Pancreas (tissue), 10 donors: ENCODE measurements around the gene ZC3HAV1L. TPM values are rescaled to one million over a fixed set of nuclear protein-coding genes. Genes with fewer than 3 reads are reported as not detected.
A peak's percentile ranks its signal among the peaks of the same experiment; 100 is the strongest.

Source experiments
- ATAC-seq, 4 donors: fragments of 200-7000 bp; cut with Tn5 transposase; one replicate each; pipeline versions ENCODE4 v1.8.0 to v1.9.1; 2020; ENCODE audit warnings: mild to moderate bottlenecking in 4 of 4, moderate library complexity in 4 of 4
- DNase-seq, 6 donors: peaks; one replicate each; pipeline ENCODE4 v3.0.0-alpha.2; 2020
- FAIRE-seq: peaks from 2 replicates; lab custom pipeline; 2012; peaks lifted over from hg19 to GRCh38; lab: Jason Lieb, UNC
- H3K27ac ChIP-seq, 4 donors: fragments of 200-600 bp; sonication (generic); 1 replicate in 3 of 4; 2 replicates in 1 of 4; pipeline versions ENCODE4 v1.5.0 to v1.8.0; 2020
- H3K27me3 ChIP-seq, 4 donors: fragments of 200-600 bp; one replicate each; pipeline ENCODE4 v1.8.0; 2021
- H3K36me3 ChIP-seq, 3 donors: fragments of 200-600 bp; sonication (generic) in 1 of 3; one replicate each; pipeline versions ENCODE4 v1.5.0 to v1.8.0; 2020 to 2021
- H3K4me1 ChIP-seq, 3 donors: fragments of 200-600 bp; one replicate each; pipeline ENCODE4 v1.8.0; 2021
- H3K4me3 ChIP-seq, 4 donors: fragments of 200-600 bp; sonication (generic) in 2 of 4; one replicate each; pipeline versions ENCODE4 v1.5.0 to v1.8.0; 2020 to 2021
- H3K9me3 ChIP-seq, 4 donors: fragments of 200-600 bp; one replicate each; pipeline ENCODE4 v1.8.0; 2021
- WGBS, 2 donors: extraction: QIAGEN DNeasy Blood & Tissue Kit; methylation state at CpG; one replicate each; pipeline ENCODE4 v1.1.7; 2013; 5-methylcytosine and 5-hydroxymethylcytosine counted together
- intact Hi-C, 3 donors: fragments of 100-400 bp; cut with DNase I; formaldehyde crosslinking; loops; one replicate each; pipeline versions ENCODE4 v1.11.1 to v1.14.2; 2022
- polyA plus RNA-seq, 2 donors: library from polyadenylated mRNA; stranded (reverse); fragments of 200-250 nt; gene quantifications; one replicate each; pipeline ENCODE4 v1.2.3, GENCODE V29; 2013
- total RNA-seq, 6 donors: library from RNA; stranded (reverse); fragmentation: NEBNext Ultra II Directional in 4 of 6; extraction: Animal tissue kit (Norgen Biotek cat#: 25700) in 4 of 6; gene quantifications; one replicate each; pipeline versions ENCODE4 v1.2.1 to v1.2.4, GENCODE V29; 2021 to 2023
- TF ChIP-seq, protein P1 (sequence below), 4 donors: fragments of 200-600 bp; sonication (generic) in 3 of 4; IDR thresholded peaks; one replicate each; pipeline versions ENCODE4 v1.5.0 to v1.8.0; 2021; ENCODE audit warnings: antibody characterized with exemption in 4 of 4
- donor health status: healthy with polysubstance abuse.
- donor health status: DM: no; HTN: no; CAD: no; lungs with moderate emphysema.
- donor health status: DM: no; HTN: no; CAD: no.
- donor health status: control.
- donor health status: control.
- donor health status: Bipolar disorder and iron deficiency.
- donor health status: DM: yes; HTN: yes; CAD: no.
- donor health status: DM: no; HTN: no; CAD: no.
- donor health status: DM: no; HTN: no; CAD: no.
- donor health status: DM: yes; HTN: yes; CAD: no.

Gene ZC3HAV1L, protein sequence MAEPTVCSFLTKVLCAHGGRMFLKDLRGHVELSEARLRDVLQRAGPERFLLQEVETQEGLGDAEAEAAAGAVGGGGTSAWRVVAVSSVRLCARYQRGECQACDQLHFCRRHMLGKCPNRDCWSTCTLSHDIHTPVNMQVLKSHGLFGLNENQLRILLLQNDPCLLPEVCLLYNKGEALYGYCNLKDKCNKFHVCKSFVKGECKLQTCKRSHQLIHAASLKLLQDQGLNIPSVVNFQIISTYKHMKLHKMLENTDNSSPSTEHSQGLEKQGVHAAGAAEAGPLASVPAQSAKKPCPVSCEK
- total RNA-seq, result 1 to 10 TPM; 1.2 to 5.7 (median 2.7) TPM
- under 1 TPM; 0.87 to 0.99 TPM for polyA plus RNA-seq

DNA sequence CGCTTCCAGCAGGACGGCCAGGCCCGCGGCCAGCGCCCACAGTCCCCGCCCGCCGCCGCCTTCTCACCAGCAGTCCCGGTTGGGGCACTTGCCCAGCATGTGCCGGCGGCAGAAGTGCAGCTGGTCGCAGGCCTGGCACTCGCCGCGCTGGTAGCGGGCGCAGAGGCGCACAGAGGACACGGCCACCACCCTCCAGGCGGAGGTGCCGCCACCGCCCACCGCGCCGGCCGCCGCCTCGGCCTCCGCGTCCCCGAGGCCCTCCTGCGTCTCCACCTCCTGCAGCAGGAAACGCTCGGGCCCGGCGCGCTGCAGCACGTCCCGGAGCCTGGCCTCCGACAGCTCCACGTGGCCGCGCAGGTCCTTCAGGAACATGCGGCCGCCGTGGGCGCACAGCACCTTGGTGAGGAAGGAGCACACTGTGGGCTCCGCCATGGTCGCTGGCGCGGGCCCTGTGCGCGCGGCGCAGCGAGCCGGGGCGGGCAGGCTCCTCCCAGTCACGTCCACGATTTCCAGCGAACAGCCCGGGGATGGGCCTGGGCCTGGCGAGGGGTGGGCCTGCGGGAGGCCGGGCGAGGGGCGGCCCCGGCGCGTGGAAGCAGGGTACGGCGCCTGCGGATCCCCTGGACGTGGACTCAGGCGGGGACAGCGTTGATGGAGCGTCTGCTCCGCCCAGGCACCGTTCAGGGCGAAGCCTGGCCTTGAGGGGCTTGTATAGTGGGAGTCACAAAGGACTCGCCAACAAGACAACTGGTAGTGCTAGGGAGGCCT is at the start of gene ZC3HAV1L:
TSS of gene ZC3HAV1L (minus strand) at position 457 of the 768 bp plus-strand sequence. CDS start at position 432, 25 bp downstream.
- Histone ChIP-seq H3K36me3 (no peaks in the 10 kb centered on the region), H3K27me3 (no peaks in the 10 kb centered on the region), H3K27ac (peak within 1 kb of the TSS in 3 of 4 donors; percentile 38 to 69 (median 61)), H3K4me3 (peak within 1 kb of the TSS; percentile 60 to 91 (median 70)), H3K9me3 (no peaks in the 10 kb centered on the region), H3K4me1 (peaks cover 0 to 7% (median 0%) of the 10 kb centered on the region in 3 donors)
- FAIRE-seq (no peak), ATAC-seq (peak; percentile 81 to 93 (median 88)), DNase-seq (peak; percentile 41 to 82 (median 65))
- 4 to 5% methylated on average over 73 to 82 of the region's 82 CpGs for WGBS, 2 donors
- intact Hi-C loops, result no loop called here
- TF ChIP-seq, protein P1, sequence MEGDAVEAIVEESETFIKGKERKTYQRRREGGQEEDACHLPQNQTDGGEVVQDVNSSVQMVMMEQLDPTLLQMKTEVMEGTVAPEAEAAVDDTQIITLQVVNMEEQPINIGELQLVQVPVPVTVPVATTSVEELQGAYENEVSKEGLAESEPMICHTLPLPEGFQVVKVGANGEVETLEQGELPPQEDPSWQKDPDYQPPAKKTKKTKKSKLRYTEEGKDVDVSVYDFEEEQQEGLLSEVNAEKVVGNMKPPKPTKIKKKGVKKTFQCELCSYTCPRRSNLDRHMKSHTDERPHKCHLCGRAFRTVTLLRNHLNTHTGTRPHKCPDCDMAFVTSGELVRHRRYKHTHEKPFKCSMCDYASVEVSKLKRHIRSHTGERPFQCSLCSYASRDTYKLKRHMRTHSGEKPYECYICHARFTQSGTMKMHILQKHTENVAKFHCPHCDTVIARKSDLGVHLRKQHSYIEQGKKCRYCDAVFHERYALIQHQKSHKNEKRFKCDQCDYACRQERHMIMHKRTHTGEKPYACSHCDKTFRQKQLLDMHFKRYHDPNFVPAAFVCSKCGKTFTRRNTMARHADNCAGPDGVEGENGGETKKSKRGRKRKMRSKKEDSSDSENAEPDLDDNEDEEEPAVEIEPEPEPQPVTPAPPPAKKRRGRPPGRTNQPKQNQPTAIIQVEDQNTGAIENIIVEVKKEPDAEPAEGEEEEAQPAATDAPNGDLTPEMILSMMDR (IDR thresholded peaks at IDR 0.05), result no peak

DNA sequence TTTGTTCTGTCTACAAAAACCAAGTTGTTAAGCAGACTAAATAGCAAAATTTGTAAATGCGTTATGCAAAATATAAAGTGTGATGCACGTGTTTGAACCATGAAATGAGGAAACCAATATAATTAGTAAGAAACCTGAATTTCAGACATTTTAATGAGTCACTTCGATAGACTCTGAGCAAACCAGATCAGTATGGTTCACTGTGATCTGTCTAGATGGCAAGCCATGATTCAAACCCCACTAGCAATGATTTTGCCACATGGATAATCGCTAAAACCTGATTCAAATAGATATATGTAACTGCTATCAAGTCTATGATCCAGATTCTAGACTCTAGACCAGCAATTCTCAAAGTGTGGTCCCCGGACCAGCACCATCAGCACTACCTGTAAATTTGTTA is 48.9 kb upstream of the ZC3HAV1L start:
- no peaks in the 10 kb centered on the region for H3K9me3 ChIP-seq
- intact Hi-C loops, result no loop called here
- ATAC-seq, result no peak
- FAIRE-seq, result no peak
- H3K4me1 ChIP-seq, result no peaks in the 10 kb centered on the region
- no peak overlapping the region for H3K27ac ChIP-seq
- TF ChIP-seq, protein P1 (IDR thresholded peaks at IDR 0.05), result no peak
- H3K36me3 ChIP-seq, result peaks cover 0 to 39% (median 4%) of the 10 kb centered on the region in 3 donors
- no peak for DNase-seq
- 92 to 95% methylated on average over 5 of the region's 5 CpGs for WGBS, 2 donors
- H3K27me3 ChIP-seq, result no peaks in the 10 kb centered on the region
- no peak overlapping the region for H3K4me3 ChIP-seq

DNA sequence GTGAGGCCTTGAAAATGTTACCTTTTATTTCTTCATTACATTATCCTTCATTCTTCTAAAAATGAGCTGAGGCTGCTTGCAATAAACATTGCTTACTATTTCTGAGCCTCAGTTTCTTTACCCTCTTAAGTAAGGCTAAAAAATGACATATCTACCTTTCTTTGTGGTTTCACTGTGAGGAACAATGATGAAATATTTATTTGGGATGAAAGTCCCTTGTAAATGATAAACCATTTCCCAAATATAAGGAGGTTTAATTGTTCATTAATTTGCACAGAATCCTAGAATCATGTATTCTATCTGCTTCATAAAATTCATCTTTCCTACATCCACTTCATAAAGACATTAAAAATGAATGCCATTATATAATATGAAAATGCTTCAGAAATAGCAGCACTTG is 45.7 kb upstream of the ZC3HAV1L start:
- H3K9me3 ChIP-seq, result no peaks in the 10 kb centered on the region
- ATAC-seq (no peak), FAIRE-seq (no peak), DNase-seq (no peak)
- H3K27me3 ChIP-seq, result no peaks in the 10 kb centered on the region
- H3K36me3 ChIP-seq, result peaks cover 0 to 42% (median 8%) of the 10 kb centered on the region in 3 donors
- TF ChIP-seq, protein P1 (IDR thresholded peaks at IDR 0.05), result no peak
- H3K4me3 ChIP-seq, result no peak overlapping the region
- H3K27ac ChIP-seq, result no peak overlapping the region
- no peaks in the 10 kb centered on the region for H3K4me1 ChIP-seq
- intact Hi-C loops, result no loop called here

DNA sequence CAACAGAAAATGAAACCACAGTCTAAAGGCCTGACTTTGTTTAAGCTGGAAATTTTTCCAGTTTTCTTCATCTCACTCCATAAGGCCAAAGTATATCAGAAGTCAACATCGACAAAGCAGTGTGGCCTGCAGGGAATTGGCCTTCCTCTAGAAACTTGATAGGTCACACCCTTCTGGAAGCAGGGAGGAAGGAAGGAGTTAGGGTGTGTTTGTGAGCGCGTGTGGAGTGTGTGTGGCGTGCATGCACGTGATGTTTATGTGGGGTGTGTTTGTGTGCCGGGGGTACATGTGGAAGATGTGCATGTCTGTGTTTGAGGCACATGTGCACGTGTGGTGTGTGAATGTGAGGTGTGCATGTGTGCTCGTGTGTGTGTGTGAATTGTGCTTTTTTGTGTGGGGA is 45.1 kb upstream of the ZC3HAV1L start:
- H3K27ac ChIP-seq, result no peak overlapping the region
- TF ChIP-seq, protein P1 (IDR thresholded peaks at IDR 0.05), result no peak
- H3K9me3 ChIP-seq, result no peaks in the 10 kb centered on the region
- H3K27me3 ChIP-seq, result no peaks in the 10 kb centered on the region
- WGBS, 2 donors, result 83% methylated on average over 8 of the region's 8 CpGs
- intact Hi-C loops, result no loop called here
- no peak for ATAC-seq
- no peaks in the 10 kb centered on the region for H3K4me1 ChIP-seq
- FAIRE-seq, result no peak
- H3K4me3 ChIP-seq, result no peak overlapping the region
- DNase-seq, result no peak
- peaks cover 0 to 42% (median 8%) of the 10 kb centered on the region in 3 donors for H3K36me3 ChIP-seq
